Esophagus muscularis mucosa (tissue), 4 donors: ENCODE results near the gene MFF. TPM values are rescaled to one million over a fixed set of nuclear protein-coding genes. Genes with fewer than 3 reads are reported as not detected.

ENCODE experiments used
- DNase-seq: peaks from one replicate; pipeline ENCODE4 v3.0.0-alpha.2; 2017; ENCODE audit errors: extremely low spot score
- H3K27ac ChIP-seq, 4 donors: fragments of 200-600 bp; sonication (generic); replicated peaks in 1 of 4; 1 replicate in 3 of 4; 2 replicates in 1 of 4; pipeline ENCODE4 v1.5.1; 2016 to 2019; ENCODE audit warnings: mild to moderate bottlenecking in 1 of 4
- H3K27me3 ChIP-seq, 4 donors: fragments of 200-600 bp; sonication (generic); one replicate each; pipeline versions ENCODE4 v1.5.1 to v1.6.0; 2016 to 2019
- H3K36me3 ChIP-seq, 4 donors: fragments of 200-600 bp; sonication (generic); one replicate each; pipeline ENCODE4 v1.5.1; 2016 to 2019
- H3K4me1 ChIP-seq, 4 donors: fragments of 200-600 bp; sonication (generic); one replicate each; pipeline ENCODE4 v1.5.1; 2016 to 2019
- H3K4me3 ChIP-seq, 4 donors: fragments of 200-600 bp; sonication (generic); 1 replicate in 2 of 4; 2 replicates in 2 of 4; pipeline ENCODE4 v1.5.1; 2016 to 2019; ENCODE audit warnings: mild to moderate bottlenecking in 4 of 4, moderate library complexity in 1 of 4
- H3K9me3 ChIP-seq, 4 donors: fragments of 200-600 bp; sonication (generic); 1 replicate in 3 of 4; 2 replicates in 1 of 4; pipeline ENCODE4 v1.5.1; 2016 to 2019
- CTCF ChIP-seq, 3 experiments: fragments of 200-600 bp in 2 of 3; fragments of 450-650 bp in 1 of 3; sonication (generic) in 2 of 3; IDR thresholded peaks; one replicate each; pipeline ENCODE4 v1.5.1; 2017 to 2019; ENCODE audit warnings: antibody characterized with exemption in 3 of 3, mild to moderate bottlenecking in 2 of 3, moderate library complexity in 1 of 3
- EP300 ChIP-seq: sonication (generic); formaldehyde crosslinking; IDR thresholded peaks from one replicate; pipeline ENCODE4 v1.6.1; 2017; ENCODE audit warnings: antibody characterized with exemption
- POLR2A ChIP-seq: fragments of 450-650 bp; IDR thresholded peaks from one replicate; pipeline ENCODE4 v1.6.1; 2017; ENCODE audit warnings: antibody characterized with exemption, moderate library complexity, mild to moderate bottlenecking, low read depth
- POLR2AphosphoS5 ChIP-seq, 2 donors: sonication (generic); formaldehyde crosslinking; IDR thresholded peaks; one replicate each; pipeline ENCODE4 v1.6.1; 2017; ENCODE audit warnings: antibody characterized with exemption in 2 of 2
- WGBS: methylation state at CpG from one replicate; pipeline ENCODE4 v1.1.5; 2018; 5-methylcytosine and 5-hydroxymethylcytosine counted together
- intact Hi-C: fragments of 100-400 bp; cut with DNase I; formaldehyde crosslinking; loops from one replicate; pipeline ENCODE4 v1.15.1; 2023
- total RNA-seq, 4 donors: library from RNA; depleted of rRNA; stranded (reverse); fragments of >200 nt; gene quantifications; one replicate each; pipeline versions ENCODE4 v1.1.0 to v1.2.1, GENCODE V29; 2016

The MFF gene
- total RNA-seq, 4 donors from 2014 or later, result 117 to 135 (median 125) TPM

GRCh38 chr2:227388537-227389011, 63.5 kb downstream of the MFF start:
- H3K9me3 ChIP-seq, result peaks cover 0 to 7% (median 0%) of the 10 kb centered on the region in 4 donors
- WGBS, result 74% methylated on average over 7 of the region's 7 CpGs
- TF ChIP-seq POLR2A, result no peak
- no peak for TF ChIP-seq POLR2AphosphoS5 (IDR thresholded peaks at IDR 0.05)
- TF ChIP-seq CTCF (IDR thresholded peaks at IDR 0.05), result no peak
- no peak for TF ChIP-seq EP300

GRCh38 chr2:227389231-227389630, 64.2 kb downstream of the MFF start:
- no peaks in the 10 kb centered on the region for H3K36me3 ChIP-seq
- intact Hi-C loops, result no loop called here

More at GRCh38 chr2:227388537-227389011, 63.5 kb downstream of the MFF start:
- Histone ChIP-seq H3K27ac (no peak overlapping the region), H3K4me1 (no peaks in the 10 kb centered on the region), H3K4me3 (no peak overlapping the region), H3K36me3 (no peaks in the 10 kb centered on the region), H3K27me3 (no peaks in the 10 kb centered on the region)
- intact Hi-C loops, result no loop called here
- no peak for DNase-seq

GRCh38 chr2:227389661-227390060, 64.6 kb downstream of the MFF start:
- no peak for DNase-seq
- WGBS, result 95% methylated on average over 7 of the region's 7 CpGs
- TF ChIP-seq POLR2A (no peak), CTCF (IDR thresholded peaks at IDR 0.05) (no peak), POLR2AphosphoS5 (IDR thresholded peaks at IDR 0.05) (no peak), EP300 (no peak)
- Histone ChIP-seq H3K27ac (no peak overlapping the region), H3K27me3 (no peaks in the 10 kb centered on the region), H3K4me1 (no peaks in the 10 kb centered on the region), H3K4me3 (no peak overlapping the region), H3K36me3 (no peaks in the 10 kb centered on the region), H3K9me3 (peaks cover 0 to 7% (median 0%) of the 10 kb centered on the region in 4 donors)
- intact Hi-C loops, result no loop called here

More at GRCh38 chr2:227389231-227389630, 64.2 kb downstream of the MFF start:
- TF ChIP-seq POLR2A (no peak), EP300 (no peak), POLR2AphosphoS5 (IDR thresholded peaks at IDR 0.05) (no peak), CTCF (IDR thresholded peaks at IDR 0.05) (no peak)
- DNase-seq, result no peak
- Histone ChIP-seq H3K27ac (no peak overlapping the region), H3K4me1 (no peaks in the 10 kb centered on the region), H3K9me3 (peaks cover 0 to 7% (median 0%) of the 10 kb centered on the region in 4 donors), H3K4me3 (no peak overlapping the region), H3K27me3 (no peaks in the 10 kb centered on the region)
- 80% methylated on average over 3 of the region's 3 CpGs for WGBS

GRCh38 chr2:227390468-227391256, 65.6 kb downstream of the MFF start:
- Histone ChIP-seq H3K4me3 (no peak overlapping the region), H3K4me1 (no peaks in the 10 kb centered on the region), H3K27me3 (no peaks in the 10 kb centered on the region), H3K27ac (no peak overlapping the region), H3K9me3 (peaks cover 0 to 7% (median 0%) of the 10 kb centered on the region in 4 donors), H3K36me3 (no peaks in the 10 kb centered on the region)
- intact Hi-C loops, result no loop called here
- whole genome bisulfite sequencing, result 81% methylated on average over 17 of the region's 17 CpGs
- TF ChIP-seq CTCF (IDR thresholded peaks at IDR 0.05), result no peak
- no peak for TF ChIP-seq POLR2A
- no peak for TF ChIP-seq POLR2AphosphoS5 (IDR thresholded peaks at IDR 0.05)
- TF ChIP-seq EP300, result no peak
- DNase-seq, result no peak
